Middle frontal gyrus (tissue), 1 donor: ENCODE results near the gene IL19.

Experiments
- DNase-seq: peaks from one replicate; pipeline ENCODE4 v3.0.0-alpha.2; 2015; ENCODE audit warnings: low spot score; ENCODE audit errors: extremely low spot score

IL19 gene, protein sequence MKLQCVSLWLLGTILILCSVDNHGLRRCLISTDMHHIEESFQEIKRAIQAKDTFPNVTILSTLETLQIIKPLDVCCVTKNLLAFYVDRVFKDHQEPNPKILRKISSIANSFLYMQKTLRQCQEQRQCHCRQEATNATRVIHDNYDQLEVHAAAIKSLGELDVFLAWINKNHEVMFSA

DNA sequence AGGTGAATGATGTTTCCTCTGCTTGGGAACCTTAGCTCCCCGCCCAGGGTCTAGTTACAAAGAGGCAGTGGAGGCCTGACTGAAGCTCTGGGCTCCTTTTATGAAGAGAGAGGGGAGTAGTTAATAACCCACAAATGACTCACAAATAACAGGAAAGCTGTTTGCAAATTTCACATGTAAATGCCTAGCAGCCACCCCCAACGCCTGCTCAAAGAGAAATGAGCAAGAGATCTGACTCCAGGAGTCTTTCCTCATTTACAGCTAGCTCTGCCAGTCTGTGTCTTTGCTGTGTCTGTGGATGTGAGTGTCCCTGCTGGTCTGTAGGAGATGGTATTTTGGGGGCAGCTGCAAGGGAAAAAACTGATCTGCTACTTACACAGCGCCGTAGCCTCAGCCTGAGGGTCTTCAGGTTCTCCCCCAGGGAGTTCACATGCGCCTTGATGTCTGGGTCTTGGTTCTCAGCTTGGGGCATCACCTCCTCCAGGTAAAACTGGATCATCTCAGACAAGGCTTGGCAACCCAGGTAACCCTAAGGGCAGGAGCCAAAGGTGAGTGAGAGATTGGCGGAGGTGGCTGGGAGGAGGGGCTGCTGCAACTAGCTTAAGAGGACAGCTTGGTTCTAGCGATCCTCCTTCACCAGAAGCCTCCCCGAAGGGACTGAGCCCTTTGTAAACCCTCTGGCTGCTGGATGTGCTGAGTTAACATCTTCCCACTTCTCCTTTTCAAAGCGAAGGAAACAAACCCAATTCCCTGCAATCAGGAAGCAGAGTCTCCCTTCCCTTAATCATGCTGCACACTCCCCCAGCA is at the start of gene IL19:
Gene IL19, plus strand, starts transcription at position 243 of the 807 bp plus-strand sequence. CDS start 65,890 bp downstream, outside the sequence.
- no peak for DNase-seq

DNA sequence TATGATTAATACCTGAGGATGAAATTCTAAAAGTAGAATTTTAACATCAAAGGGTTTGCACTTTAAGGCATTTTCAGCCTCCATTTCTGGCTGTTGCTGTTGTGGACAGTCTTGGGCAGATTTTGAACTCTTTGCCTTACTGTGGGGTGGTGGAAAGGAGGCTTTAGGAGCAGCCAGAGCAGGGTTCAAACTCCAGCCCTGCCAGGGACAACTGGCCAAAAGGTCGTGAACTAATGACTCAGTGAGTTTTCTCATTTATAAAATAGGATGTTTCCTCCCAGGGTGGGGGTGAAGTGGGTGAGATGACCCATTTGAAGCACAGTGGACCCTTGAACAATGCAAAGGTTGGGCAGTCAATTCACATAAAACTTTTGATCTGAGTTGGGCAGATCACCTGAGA is 49.1 kb upstream of the IL19 start:
- DNase-seq, result no peak

DNA sequence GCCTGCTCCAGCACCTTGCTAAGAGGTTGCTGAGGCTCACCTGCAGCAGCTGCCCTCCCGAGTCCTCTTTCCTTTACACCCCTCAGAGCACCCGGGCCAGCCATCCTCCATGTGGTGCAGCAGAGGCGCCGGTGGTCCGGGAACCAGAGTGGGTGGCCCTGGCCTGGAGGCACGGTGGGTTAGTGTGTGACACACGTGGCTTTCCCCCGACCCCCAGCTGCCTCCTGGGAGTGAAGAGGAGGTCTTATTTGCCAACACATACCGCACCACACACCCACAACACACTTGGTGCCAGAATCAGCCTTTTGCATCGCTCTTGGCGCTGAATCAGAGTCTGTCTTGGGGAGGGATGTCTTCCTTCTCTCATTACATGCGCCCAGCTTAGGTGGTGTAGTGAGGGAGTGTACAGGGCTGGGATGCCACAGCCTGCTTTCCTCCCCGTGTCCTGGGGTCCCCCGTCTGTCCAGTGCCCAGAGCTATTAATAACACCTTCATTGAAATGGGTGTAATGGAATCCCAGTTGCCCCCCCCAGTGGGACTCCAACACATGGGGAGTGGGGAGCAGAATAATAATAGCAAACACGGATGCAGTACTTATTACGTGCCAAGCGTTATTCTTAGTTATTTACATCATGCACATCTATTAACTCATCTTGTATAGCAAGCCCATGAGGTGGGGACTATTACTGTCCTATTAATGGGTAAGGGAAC is 47.7 kb upstream of the IL19 start:
- DNase-seq, result no peak

DNA sequence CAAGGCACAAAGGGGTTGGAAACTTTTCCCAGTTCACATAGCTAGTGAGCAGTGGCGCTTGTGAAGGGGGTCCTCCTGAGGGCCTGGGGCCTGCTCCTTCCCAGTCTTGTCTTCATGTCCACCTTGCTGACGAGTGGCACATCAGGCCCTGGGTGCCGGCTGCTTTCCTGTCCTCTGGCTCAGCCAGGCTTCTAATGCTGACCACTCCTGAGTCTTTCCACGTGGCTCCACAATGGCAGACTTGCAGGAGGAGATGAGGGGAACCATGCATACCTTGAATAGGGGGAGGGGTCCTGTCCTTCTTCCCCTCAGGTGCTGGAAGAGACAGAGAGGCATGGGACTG is 47.1 kb upstream of the IL19 start:
- DNase-seq, result no peak

DNA sequence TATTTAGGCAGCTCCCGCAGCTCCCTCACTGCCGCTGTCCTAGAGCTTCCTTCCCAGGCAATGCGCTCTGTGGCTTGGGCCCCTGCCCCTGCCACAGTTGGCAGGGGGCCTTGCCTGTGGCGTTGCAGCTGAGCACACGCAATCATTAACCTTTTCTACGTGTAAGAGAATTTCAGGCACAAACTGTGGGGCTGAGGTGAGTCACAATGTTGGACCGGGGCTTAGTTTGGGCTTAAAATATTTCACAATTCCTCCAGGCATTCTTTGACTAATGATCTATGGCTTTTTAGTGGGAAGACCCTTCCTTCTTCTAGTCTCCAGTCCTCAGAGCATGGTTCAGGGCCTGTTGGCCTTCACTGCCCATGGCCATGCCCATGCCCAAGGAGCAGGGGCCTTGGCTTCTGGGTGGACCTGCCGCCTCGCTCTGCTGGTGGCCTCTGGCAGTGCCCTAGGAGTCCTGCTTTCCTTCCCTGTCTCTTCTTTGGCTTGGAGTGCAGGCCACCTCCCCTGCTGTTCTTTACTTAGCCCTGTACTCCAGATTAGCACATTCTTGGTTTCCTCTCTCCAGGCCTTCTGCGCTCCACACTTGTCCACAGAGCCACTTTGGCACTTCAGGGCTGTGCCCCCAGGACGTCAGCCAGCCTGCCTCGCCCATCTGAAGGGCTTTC is 46.6 kb upstream of the IL19 start:
- DNase-seq, result no peak

DNA sequence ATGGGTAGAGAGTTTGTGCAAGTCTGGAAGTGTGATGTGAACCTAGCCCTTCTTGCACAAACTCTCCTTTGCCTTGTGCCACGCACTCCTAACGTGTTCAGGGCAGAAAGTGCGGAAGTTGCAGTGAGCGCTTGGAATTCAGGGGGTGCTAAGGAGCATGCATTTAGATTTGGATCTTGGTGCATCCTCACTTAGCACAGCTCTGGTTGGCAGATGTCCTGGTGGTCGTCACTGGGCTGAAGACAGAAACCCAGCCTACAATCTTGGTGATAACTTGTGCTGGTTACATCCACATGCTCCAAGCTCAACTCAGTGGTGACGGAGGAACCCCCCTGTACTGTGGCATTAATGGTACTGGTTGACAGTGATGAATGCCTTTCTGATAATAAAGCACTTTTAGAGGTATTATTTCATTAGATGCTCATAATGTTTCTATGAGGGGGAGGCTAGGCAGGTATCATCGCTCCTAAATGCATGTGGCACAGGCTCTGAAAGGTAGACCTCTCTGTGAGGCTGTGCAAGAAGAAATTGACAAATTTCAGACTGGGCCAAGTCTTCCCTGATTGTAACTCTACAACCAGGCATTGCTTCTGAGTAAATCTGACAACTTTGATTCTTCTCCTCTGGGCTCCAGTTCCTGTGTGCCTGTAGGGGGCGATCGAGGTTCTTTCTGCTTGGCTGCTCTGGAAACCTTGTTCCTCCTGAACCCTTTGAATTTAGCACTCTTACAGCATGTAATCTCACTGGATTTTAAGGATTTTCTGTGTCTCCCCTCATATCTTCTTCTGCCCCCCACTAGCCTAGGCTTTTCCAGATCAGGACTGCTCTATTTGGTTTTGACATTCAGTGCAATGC is 45.2 kb upstream of the IL19 start:
- DNase-seq, result no peak

DNA sequence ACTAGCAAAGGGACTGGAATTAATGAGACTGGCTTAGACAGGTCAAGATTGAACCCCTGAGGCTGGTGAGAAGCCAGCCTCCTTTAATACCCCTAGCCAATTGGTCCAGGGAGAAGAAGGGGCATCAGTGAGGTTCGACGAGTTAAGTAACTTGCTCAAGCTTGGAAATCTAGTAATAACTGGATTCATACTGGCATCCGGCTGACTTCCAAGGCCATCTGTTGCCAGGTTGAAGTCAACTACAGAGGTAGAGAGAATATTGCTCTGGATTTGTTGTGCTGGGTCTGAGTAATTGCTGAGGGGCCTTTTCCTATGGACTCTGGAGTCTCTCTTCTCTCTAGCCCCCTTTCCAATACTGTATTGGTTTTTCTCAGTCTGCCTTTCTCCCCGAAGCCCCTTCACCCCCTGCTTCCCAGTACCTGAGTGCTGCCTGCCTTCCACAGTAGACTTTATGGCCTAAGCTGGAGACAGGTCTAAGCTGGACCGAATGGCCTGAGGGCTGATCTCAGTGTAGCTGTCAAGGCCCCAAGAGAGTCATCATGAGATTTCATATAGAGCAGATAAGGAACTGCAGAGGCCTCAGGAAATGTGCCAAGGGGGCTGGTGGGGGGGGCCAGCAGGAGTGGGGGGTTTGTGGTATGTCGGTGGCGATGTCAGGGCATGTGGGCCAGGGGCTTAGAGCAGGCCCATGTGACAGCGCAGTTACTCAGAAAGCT is 42.4 kb upstream of the IL19 start:
- no peak for DNase-seq

DNA sequence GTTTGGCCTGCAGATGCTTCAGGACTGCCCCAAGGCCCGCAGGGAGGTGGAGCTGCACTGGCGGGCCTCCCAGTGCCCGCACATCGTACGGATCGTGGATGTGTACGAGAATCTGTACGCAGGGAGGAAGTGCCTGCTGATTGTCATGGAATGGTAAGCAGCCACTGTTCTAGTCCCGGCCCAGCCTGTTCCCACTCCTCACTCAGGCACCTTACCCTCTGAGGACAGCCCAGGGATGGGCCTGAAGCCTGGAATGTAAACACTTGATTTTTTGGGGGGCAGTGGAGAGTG is 41.9 kb upstream of the IL19 start:
- no peak for DNase-seq

DNA sequence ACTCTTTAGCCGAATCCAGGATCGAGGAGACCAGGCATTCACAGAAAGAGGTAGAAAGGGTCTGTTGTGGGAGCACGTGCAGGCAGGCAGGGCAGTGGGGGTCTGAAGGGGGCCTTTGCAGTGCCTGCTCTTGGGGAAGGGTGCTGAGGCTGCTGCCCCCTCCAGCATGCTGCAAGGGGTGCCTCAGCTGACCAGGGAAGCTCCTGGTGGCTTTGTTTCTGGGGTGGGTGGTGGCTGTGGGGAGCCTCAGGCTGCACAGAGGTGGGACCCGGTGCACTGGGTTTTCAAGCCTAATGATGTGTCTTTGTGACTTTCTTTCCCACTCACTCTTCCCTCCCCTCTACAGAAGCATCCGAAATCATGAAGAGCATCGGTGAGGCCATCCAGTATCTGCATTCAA is 41.5 kb upstream of the IL19 start:
- no peak for DNase-seq

DNA sequence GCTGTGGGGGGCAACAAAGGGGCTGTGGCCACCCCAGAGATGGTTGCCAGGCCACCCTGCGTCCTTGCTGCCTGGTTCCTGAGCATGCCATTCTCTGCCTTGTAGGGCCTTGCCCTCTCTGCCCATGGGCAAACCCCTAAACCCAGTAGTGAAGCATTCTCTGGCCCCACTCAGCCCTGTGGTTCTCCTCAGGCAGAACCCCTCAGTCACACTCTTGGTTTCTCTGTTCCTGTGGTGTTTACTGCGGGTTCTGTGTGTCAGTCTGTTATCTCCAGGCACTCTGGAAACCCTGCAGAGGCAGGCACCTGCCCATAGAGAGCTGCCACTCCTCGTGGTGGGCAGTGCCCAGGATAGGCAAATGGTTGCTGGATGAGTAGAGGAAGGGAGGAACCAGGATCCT is 41.1 kb upstream of the IL19 start:
- DNase-seq, result no peak

DNA sequence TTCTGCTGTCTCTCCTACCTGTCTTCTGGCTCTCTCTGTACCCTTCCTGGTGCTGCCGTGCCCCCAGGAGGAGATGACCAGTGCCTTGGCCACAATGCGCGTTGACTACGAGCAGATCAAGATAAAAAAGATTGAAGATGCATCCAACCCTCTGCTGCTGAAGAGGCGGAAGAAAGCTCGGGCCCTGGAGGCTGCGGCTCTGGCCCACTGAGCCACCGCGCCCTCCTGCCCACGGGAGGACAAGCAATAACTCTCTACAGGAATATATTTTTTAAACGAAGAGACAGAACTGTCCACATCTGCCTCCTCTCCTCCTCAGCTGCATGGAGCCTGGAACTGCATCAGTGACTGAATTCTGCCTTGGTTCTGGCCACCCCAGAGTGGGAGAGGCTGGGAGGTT is 38.1 kb upstream of the IL19 start:
- no peak for DNase-seq

DNA sequence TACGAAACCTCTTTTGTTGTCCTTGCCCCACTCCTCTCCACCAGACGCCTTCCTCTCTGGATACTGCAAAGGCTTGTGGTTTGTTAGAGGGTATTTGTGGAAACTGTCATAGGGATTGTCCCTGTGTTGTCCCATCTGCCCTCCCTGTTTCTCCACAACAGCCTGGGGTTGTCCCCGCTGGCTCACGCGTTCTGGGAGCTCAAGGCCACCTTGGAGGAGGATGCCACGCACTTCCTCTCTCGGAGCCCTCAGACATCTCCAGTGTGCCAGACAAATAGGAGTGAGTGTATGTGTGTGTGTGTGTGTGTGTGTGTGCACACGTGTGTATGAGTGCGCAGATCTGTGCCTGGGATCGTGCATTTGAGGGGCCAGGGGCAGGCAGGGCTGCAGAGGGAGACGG is 37.6 kb upstream of the IL19 start:
- DNase-seq, result no peak

DNA sequence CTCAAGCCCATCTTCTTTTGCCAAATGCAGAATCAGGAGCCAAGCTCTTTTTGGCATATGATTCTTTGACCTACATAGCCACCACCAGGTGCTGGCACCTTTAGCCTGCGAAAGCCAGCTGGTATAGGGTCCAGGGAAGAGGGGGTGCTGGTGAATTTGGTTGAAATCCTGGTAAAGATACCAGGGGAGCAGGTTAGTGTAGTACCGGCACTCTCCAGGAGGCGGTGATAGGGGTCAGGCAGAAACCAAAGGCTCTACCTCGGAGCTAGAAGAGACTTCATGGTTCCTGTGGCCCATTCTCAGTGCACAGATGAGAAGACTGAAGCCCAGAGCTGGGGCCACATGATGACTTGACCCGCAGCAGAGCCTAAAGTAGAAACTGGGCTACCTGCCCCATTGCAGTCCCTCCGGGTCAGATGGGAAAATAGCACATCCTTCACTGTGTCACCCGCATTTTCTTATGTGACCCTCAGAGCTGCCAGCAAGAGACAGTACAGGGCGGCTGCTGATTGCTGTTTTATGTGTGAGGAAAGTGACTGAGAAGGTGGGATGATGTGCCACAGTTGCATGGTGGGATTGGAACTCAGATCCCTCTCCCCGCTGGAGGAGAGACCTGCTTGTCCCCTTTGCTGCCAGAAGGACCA is 36.0 kb upstream of the IL19 start:
- no peak for DNase-seq

DNA sequence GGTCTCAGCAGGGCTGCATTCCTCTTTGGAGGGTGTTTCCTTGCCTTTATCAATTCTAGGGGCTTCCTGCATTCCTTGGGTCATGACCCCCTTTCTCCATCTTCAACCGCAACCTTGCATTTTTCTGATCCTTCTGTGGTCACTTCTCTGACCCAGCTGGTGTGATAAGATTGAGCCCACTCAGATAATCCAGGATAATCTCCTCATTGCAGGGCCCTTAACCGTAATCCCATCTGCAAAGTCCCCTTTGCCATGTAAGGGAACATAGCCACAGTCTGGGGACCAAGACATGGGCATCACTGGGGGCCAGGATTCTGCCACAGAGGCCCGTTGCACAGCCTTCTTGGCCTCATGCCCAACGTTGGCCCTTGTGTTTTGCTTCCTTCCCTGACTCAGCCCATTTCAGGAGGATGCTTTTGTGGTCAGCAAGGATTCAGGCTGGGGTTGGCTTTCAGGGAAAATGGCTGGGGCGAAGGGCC is 35.0 kb upstream of the IL19 start:
- no peak for DNase-seq

DNA sequence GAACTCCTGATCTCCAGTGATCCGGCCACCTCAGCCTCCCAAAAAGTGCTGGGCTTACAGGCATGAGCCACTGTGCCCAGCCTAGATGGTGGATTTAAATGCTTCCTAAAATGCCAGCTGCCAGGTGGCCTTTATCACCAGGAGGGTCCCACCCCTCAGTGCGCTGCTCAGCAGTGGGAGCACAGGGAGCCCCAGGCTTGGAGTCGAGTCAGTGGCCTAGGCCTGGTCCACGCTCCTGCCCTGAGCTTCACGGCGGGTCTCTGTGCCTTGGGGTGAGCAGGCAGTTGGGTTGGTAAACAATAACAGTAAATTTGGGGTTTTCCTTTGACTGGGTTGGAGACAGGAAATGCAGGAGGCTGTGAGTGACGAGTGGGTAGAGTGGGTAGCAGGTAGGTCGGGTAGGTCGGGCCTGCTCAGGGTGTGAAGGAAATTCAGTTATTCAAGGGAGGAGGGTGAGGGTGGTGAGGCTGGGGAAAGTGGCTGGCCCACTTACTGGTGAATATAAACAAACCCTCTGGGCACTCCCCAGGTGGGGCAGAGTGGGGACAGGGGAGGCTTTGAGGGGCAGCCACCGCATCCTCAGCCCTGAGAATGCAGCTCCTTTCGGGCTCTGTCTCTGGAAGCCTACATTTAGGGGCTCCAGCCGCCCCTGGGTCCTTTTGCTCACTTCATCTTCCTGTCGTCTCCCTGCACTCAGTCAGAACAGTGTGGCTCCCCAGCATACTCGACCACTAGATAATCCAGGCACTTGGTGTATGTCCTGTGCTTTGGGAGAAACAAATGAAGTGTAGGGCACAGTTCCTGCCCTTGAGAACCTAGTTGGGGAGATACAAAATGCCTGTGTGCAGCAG is 33.5 kb upstream of the IL19 start:
- no peak for DNase-seq

DNA sequence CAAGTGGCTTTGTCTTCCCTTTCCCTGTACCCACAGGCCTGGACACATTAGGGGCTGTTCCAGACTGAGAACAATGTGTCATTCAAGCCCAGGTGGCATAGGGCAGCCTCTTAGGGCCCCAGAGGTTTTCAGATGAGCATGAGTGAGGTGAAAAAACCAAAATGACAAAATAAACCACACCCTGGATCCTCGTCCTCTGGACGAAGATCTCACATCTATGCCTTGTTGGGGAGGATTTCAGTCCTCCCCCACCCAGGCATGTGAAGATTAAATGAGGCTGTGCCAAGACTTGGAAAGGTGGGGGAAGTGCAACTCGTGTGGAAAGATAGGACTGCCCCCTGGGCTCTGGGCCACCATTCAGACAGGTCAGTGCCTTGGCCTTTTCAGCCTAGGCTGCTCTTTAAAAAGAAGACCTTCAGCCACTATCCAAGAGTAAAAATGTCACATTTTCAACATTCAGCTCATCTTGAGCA is 32.8 kb upstream of the IL19 start:
- no peak for DNase-seq

DNA sequence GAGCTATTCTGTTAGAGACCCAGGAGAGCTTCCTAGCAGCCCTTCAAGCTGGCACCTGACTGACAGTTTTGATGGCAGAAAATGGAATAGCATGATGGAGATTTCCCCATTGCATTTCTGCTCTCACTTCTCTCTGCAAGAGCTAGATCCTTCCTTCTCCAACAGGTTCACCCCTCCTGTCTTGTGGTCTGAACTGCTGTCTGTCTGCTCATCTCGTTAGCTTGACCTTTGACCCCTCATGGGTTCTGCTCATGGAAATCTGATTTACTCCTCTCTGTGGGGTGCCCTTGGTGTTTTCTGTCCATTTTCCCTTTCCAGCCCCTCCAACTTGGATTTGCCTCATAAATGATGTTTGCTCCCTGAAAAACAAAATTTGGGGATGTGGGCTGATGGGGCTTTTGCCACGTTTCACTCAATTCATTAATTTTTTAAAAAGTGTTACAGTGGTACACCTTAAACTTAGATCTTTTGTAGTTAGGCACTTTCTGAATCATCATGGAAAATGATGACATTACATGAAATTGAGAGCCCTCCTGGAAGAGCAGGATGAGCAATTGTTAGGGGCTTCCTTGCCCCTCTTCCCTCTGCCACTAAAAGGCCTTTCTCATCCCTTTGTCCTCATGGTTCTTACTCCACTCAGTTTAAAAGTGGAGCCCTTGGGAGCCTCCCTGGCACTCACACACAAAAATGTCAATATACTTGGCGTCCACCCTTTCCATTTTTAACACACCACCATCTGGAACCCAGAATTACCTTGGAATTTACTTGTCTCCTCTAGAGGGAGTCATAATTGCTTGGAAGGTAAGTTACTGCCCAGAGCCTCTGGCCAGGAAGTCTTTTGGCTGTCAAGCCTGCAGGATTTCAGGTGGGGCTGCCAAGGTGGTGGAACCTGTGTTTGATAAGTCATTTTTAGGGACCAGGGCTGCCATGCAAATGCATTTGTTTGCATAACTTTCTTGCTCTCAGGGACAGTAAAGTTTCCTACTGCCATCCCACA is 31.9 kb upstream of the IL19 start:
- DNase-seq, result no peak
